GM23338 (cell line): ENCODE results near the gene VILL. TPM values are rescaled to one million over a fixed set of nuclear protein-coding genes. Genes with fewer than 3 reads are reported as not detected.
A peak's percentile ranks its signal among the peaks of the same experiment; 100 is the strongest.

ENCODE experiments used
- ATAC-seq: fragments of 200-7000 bp; cut with Tn5 transposase; 3 replicates; pipeline ENCODE4 v1.9.1; 2020
- DNase-seq: peaks from one replicate; pipeline ENCODE4 v3.0.0-alpha.2; 2015; ENCODE audit warnings: low spot score
- H2AFZ ChIP-seq: fragments of 200-600 bp; sonication (generic); 2 replicates; pipeline ENCODE4 v1.8.0; 2016; ENCODE audit warnings: antibody characterized with exemption, mild to moderate bottlenecking, moderate library complexity
- H3F3A ChIP-seq: fragments of 200-600 bp; sonication (generic); replicated peaks from 2 replicates; pipeline ENCODE4 v1.8.0; 2017; ENCODE audit warnings: antibody characterized with exemption, mixed run types, low read depth
- H3K27ac ChIP-seq: fragments of 200-600 bp; sonication (generic); 2 replicates; pipeline ENCODE4 v1.6.1; 2016; ENCODE audit warnings: low read depth
- H3K27me3 ChIP-seq: fragments of 200-600 bp; sonication (generic); 2 replicates; pipeline ENCODE4 v1.8.0; 2016; ENCODE audit warnings: mild to moderate bottlenecking, mixed run types, moderate library complexity; ENCODE audit not compliant: insufficient read depth
- H3K36me3 ChIP-seq: fragments of 200-600 bp; sonication (generic); 2 replicates; pipeline ENCODE4 v1.8.0; 2016; ENCODE audit warnings: mild to moderate bottlenecking; ENCODE audit not compliant: insufficient read depth
- H3K4me1 ChIP-seq: fragments of 200-600 bp; sonication (generic); 2 replicates; pipeline ENCODE4 v1.8.0; 2016; ENCODE audit warnings: mild to moderate bottlenecking, moderate library complexity; ENCODE audit not compliant: insufficient read depth
- H3K4me2 ChIP-seq: fragments of 200-600 bp; sonication (generic); 2 replicates; pipeline ENCODE4 v1.7.1; 2017; ENCODE audit warnings: mixed run types
- H3K4me3 ChIP-seq: fragments of 200-600 bp; sonication (generic); 2 replicates; pipeline ENCODE4 v1.6.1; 2016; ENCODE audit warnings: mixed run types
- H3K79me2 ChIP-seq: fragments of 200-600 bp; sonication (generic); replicated peaks from 2 replicates; pipeline ENCODE4 v1.8.0; 2017; ENCODE audit warnings: mild to moderate bottlenecking; ENCODE audit not compliant: insufficient read depth
- H3K9me2 ChIP-seq: fragments of 200-600 bp; sonication (generic); 2 replicates; pipeline ENCODE4 v1.8.0; 2017; ENCODE audit not compliant: insufficient read depth
- H4K20me1 ChIP-seq: fragments of 200-600 bp; sonication (generic); replicated peaks from 2 replicates; pipeline ENCODE4 v1.8.0; 2017; ENCODE audit warnings: mild to moderate bottlenecking; ENCODE audit not compliant: insufficient read depth
- H3K27ac Mint-ChIP-seq: 2 replicates; pipeline ENCODE4 v1.8.0; 2020; ENCODE audit warnings: inconsistent platforms, mild to moderate bottlenecking, moderate library complexity, mixed read lengths
- H3K27me3 Mint-ChIP-seq: 3 replicates; pipeline ENCODE4 v1.8.0; 2022; ENCODE audit warnings: low read depth, mild to moderate bottlenecking, moderate library complexity, mixed read lengths, inconsistent platforms; ENCODE audit not compliant: insufficient read depth, poor library complexity
- H3K36me3 Mint-ChIP-seq: 3 replicates; pipeline ENCODE4 v1.8.0; 2021; ENCODE audit warnings: low read depth, mild to moderate bottlenecking, inconsistent platforms, moderate library complexity, mixed read lengths
- H3K4me1 Mint-ChIP-seq: 3 replicates; pipeline ENCODE4 v1.8.0; 2020; ENCODE audit warnings: mild to moderate bottlenecking, inconsistent platforms, mixed read lengths
- H3K4me3 Mint-ChIP-seq: 3 replicates; pipeline ENCODE4 v1.8.0; 2021; ENCODE audit warnings: moderate library complexity, mild to moderate bottlenecking, inconsistent platforms, mixed read lengths
- H3K9me3 Mint-ChIP-seq: 3 replicates; pipeline ENCODE4 v1.8.0; 2020; ENCODE audit warnings: moderate library complexity, mild to moderate bottlenecking, inconsistent platforms, mixed read lengths
- EZH2 ChIP-seq: fragments of 200-600 bp; sonication (generic); IDR thresholded peaks from one replicate; pipeline ENCODE4 v1.8.0; 2017; ENCODE audit warnings: antibody characterized with exemption, mild to moderate bottlenecking, low read depth; ENCODE audit not compliant: unreplicated experiment
- EZH2phosphoT487 ChIP-seq: fragments of 200-600 bp; sonication (generic); IDR thresholded peaks from one replicate; pipeline ENCODE4 v1.8.1; 2018; ENCODE audit warnings: antibody characterized with exemption; ENCODE audit not compliant: unreplicated experiment
- JUNB ChIP-seq: IDR thresholded peaks from one replicate; pipeline ENCODE4 v1.6.1; 2016; ENCODE audit warnings: antibody characterized with exemption; ENCODE audit not compliant: unreplicated experiment
- NANOG ChIP-seq: IDR thresholded peaks from 2 replicates; pipeline ENCODE4 v1.6.1; 2016; ENCODE audit warnings: antibody characterized with exemption, borderline replicate concordance
- POLR2AphosphoS5 ChIP-seq: IDR thresholded peaks from 2 replicates; pipeline ENCODE4 v1.6.1; 2016; ENCODE audit warnings: antibody characterized with exemption, low read depth
- ZNF331 ChIP-seq: fragments of 250-450 bp; sonication (Bioruptor Pico); IDR thresholded peaks from 2 replicates; pipeline ENCODE4 v1.5.0; 2020; ENCODE audit warnings: low read depth, mild to moderate bottlenecking, moderate library complexity
- polyA plus RNA-seq: library from polyadenylated mRNA; unstranded; fragments of >200 nt; fragmentation: Nextera tagmentation; extraction: Ambion mirVana; gene quantifications from 2 replicates; pipeline ENCODE4 v1.2.1, GENCODE V29; 2016
- total RNA-seq: library from RNA; depleted of rRNA; stranded (reverse); fragments of >200 nt; shearing (Covaris generic); gene quantifications from 2 replicates; pipeline ENCODE4 v1.2.3, GENCODE V29; 2014
- TF ChIP-seq, protein P1 (sequence below), 2 experiments: fragments of 200-600 bp in 1 of 2; sonication (generic) in 1 of 2; conservative IDR thresholded peaks; 2 replicates each; pipeline versions ENCODE4 v1.5.1 to v1.6.1; 2016 to 2017; ENCODE audit warnings: antibody characterized with exemption in 2 of 2, low read depth in 2 of 2, mild to moderate bottlenecking in 2 of 2, moderate library complexity in 1 of 2
- TF ChIP-seq, protein P2 (sequence below): IDR thresholded peaks from one replicate; pipeline ENCODE4 v1.6.1; 2018; ENCODE audit warnings: antibody characterized with exemption; ENCODE audit not compliant: unreplicated experiment
- TF ChIP-seq, protein P3 (sequence below): IDR thresholded peaks from 2 replicates; pipeline ENCODE4 v1.6.1; 2016; ENCODE audit warnings: antibody characterized with exemption

VILL gene
- total and polyA plus RNA-seq, 2 experiments from 2014 or later, result 2.7 to 9.8 TPM

GRCh38 chr3:37995652-37996641 lies 5.4 kb downstream of the VILL start:
- H3K79me2 ChIP-seq, result no peaks in the 10 kb centered on the region
- H3K36me3 Mint-ChIP-seq, result 0 out of 3 replicates have a peak, but pooled peaks cover 3% of the 10 kb centered on the region
- ATAC-seq, result no peak

DNA sequence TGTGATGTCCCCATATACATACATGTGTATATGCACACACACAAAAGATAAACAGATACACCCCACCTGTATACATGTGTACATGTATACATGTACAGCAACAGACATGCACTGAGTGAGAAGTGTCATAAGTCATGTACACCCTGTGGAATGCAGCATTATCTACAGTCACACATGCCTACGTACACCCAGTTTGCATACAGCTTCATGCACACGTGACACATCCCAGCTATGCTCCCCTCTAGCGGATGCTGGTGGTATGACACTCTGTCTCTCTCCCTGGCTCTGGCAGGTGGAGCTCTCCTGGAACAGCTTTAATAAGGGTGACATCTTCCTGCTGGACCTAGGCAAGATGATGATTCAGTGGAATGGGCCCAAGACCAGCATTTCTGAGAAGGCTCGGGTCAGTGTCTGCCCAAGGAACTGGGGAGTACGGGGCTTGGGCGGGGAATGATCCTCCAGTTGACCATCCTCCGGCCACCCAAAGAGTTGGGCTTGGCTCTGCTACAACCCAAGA lies 6.3 kb downstream of the VILL start:
- Mint-ChIP-seq H3K9me3 (no peaks in the 10 kb centered on the region), H3K4me1 (peaks cover 21% of the 10 kb centered on the region), H3K27me3 (peaks cover 12% of the 10 kb centered on the region), H3K36me3 (0 out of 3 replicates have a peak, but pooled peaks cover 3% of the 10 kb centered on the region), H3K27ac (no peak overlapping the region), H3K4me3 (no peak overlapping the region)
- no peaks in the 10 kb centered on the region for H3K9me2 ChIP-seq
- peak; percentile 11 for ATAC-seq
- no peak overlapping the region for H3K27ac ChIP-seq
- peak; percentile 85 for DNase-seq
- H3K4me3 ChIP-seq, result no peak overlapping the region
- no peak overlapping the region for H3K4me2 ChIP-seq
- H3K79me2 ChIP-seq, result no peaks in the 10 kb centered on the region
- H4K20me1 ChIP-seq, result no peaks in the 10 kb centered on the region
- H2AFZ ChIP-seq, result no peak overlapping the region
- H3F3A ChIP-seq, result peaks cover 4% of the 10 kb centered on the region; the same call in 1 of the 2 replicates
- no peaks in the 10 kb centered on the region; the same call in 1 of the 2 replicates for H3K27me3 ChIP-seq
- H3K36me3 ChIP-seq, result no peaks in the 10 kb centered on the region
- H3K4me1 ChIP-seq, result peaks cover 18% of the 10 kb centered on the region
- TF ChIP-seq EZH2, result no peak
- no peak for TF ChIP-seq POLR2AphosphoS5
- TF ChIP-seq ZNF331 (CRISPR knock-in tag), result no peak
- TF ChIP-seq, protein P1, sequence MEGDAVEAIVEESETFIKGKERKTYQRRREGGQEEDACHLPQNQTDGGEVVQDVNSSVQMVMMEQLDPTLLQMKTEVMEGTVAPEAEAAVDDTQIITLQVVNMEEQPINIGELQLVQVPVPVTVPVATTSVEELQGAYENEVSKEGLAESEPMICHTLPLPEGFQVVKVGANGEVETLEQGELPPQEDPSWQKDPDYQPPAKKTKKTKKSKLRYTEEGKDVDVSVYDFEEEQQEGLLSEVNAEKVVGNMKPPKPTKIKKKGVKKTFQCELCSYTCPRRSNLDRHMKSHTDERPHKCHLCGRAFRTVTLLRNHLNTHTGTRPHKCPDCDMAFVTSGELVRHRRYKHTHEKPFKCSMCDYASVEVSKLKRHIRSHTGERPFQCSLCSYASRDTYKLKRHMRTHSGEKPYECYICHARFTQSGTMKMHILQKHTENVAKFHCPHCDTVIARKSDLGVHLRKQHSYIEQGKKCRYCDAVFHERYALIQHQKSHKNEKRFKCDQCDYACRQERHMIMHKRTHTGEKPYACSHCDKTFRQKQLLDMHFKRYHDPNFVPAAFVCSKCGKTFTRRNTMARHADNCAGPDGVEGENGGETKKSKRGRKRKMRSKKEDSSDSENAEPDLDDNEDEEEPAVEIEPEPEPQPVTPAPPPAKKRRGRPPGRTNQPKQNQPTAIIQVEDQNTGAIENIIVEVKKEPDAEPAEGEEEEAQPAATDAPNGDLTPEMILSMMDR (conservative IDR thresholded peaks at IDR 0.05; ENCODE audit: low read depth in 2 of 2), result peak; percentile 82 to 93

More at GRCh38 chr3:37995652-37996641, 5.4 kb downstream of the VILL start:
- TF ChIP-seq JUNB, result no peak
- no peak for TF ChIP-seq POLR2AphosphoS5
- no peak for TF ChIP-seq EZH2
- TF ChIP-seq, protein P2, sequence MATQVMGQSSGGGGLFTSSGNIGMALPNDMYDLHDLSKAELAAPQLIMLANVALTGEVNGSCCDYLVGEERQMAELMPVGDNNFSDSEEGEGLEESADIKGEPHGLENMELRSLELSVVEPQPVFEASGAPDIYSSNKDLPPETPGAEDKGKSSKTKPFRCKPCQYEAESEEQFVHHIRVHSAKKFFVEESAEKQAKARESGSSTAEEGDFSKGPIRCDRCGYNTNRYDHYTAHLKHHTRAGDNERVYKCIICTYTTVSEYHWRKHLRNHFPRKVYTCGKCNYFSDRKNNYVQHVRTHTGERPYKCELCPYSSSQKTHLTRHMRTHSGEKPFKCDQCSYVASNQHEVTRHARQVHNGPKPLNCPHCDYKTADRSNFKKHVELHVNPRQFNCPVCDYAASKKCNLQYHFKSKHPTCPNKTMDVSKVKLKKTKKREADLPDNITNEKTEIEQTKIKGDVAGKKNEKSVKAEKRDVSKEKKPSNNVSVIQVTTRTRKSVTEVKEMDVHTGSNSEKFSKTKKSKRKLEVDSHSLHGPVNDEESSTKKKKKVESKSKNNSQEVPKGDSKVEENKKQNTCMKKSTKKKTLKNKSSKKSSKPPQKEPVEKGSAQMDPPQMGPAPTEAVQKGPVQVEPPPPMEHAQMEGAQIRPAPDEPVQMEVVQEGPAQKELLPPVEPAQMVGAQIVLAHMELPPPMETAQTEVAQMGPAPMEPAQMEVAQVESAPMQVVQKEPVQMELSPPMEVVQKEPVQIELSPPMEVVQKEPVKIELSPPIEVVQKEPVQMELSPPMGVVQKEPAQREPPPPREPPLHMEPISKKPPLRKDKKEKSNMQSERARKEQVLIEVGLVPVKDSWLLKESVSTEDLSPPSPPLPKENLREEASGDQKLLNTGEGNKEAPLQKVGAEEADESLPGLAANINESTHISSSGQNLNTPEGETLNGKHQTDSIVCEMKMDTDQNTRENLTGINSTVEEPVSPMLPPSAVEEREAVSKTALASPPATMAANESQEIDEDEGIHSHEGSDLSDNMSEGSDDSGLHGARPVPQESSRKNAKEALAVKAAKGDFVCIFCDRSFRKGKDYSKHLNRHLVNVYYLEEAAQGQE, result no peak
- TF ChIP-seq NANOG, result no peak
- TF ChIP-seq, protein P3, sequence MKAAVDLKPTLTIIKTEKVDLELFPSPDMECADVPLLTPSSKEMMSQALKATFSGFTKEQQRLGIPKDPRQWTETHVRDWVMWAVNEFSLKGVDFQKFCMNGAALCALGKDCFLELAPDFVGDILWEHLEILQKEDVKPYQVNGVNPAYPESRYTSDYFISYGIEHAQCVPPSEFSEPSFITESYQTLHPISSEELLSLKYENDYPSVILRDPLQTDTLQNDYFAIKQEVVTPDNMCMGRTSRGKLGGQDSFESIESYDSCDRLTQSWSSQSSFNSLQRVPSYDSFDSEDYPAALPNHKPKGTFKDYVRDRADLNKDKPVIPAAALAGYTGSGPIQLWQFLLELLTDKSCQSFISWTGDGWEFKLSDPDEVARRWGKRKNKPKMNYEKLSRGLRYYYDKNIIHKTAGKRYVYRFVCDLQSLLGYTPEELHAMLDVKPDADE, result no peak
- TF ChIP-seq EZH2phosphoT487, result no peak
- no peaks in the 10 kb centered on the region for H3K9me2 ChIP-seq
- H3K4me3 ChIP-seq, result no peak overlapping the region
- no peak overlapping the region for H3K4me2 ChIP-seq
- H3F3A ChIP-seq, result peaks cover 4% of the 10 kb centered on the region; the same call in 1 of the 2 replicates
- no peaks in the 10 kb centered on the region; the same call in 1 of the 2 replicates for H3K27me3 ChIP-seq
- H3K36me3 ChIP-seq, result no peaks in the 10 kb centered on the region
- H3K9me3 Mint-ChIP-seq, result no peaks in the 10 kb centered on the region
- no peak overlapping the region for H3K4me3 Mint-ChIP-seq
- H3K27ac ChIP-seq, result no peak overlapping the region
- no peak overlapping the region for H3K27ac Mint-ChIP-seq
- DNase-seq, result no peak
- H2AFZ ChIP-seq, result no peak overlapping the region
- H3K4me1 Mint-ChIP-seq, result peaks cover 19% of the 10 kb centered on the region
- H4K20me1 ChIP-seq, result no peaks in the 10 kb centered on the region
- peaks cover 18% of the 10 kb centered on the region for H3K4me1 ChIP-seq
- peaks cover 14% of the 10 kb centered on the region for H3K27me3 Mint-ChIP-seq
